ENCODE measurements around the gene SYTL4.

DNA sequence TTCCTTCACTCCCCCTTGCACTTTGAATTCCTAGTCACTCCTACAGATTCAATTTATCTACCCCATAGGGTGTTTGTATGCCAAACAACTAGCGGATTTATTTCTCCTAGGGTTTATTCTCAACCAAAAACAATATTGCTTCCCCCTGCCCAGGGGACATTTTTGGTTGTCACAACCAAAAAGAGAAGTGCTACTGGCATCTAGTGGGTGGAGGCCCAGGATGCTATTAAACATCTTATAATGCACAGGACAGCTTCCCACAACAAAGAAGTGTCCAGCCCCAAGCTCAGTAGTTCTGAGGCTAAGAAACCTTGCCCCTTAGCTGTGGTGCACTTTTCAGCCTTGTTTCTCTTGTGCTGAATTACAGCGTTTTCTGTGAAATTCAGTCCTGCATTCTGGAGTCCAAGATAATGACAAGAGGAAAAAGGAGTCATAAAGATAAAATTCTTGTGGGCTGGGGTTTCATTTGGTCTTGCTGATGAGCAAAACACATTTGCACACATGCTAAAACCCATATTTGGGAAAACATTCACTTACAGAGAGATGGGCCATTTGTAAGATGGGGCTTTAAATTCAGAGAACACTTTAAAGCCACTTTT lies 11.2 kb upstream of the SYTL4 start:
- TF ChIP-seq, protein P1, sequence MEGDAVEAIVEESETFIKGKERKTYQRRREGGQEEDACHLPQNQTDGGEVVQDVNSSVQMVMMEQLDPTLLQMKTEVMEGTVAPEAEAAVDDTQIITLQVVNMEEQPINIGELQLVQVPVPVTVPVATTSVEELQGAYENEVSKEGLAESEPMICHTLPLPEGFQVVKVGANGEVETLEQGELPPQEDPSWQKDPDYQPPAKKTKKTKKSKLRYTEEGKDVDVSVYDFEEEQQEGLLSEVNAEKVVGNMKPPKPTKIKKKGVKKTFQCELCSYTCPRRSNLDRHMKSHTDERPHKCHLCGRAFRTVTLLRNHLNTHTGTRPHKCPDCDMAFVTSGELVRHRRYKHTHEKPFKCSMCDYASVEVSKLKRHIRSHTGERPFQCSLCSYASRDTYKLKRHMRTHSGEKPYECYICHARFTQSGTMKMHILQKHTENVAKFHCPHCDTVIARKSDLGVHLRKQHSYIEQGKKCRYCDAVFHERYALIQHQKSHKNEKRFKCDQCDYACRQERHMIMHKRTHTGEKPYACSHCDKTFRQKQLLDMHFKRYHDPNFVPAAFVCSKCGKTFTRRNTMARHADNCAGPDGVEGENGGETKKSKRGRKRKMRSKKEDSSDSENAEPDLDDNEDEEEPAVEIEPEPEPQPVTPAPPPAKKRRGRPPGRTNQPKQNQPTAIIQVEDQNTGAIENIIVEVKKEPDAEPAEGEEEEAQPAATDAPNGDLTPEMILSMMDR (IDR thresholded peaks at IDR 0.05), result no peak
- TF ChIP-seq POLR2A (IDR thresholded peaks at IDR 0.05), result no peak
- no peak for TF ChIP-seq EP300 (IDR thresholded peaks at IDR 0.05)
